ENCODE measurements around the gene ID3.
"Not testable (repeated sequence)": the region's sequence is repeated elsewhere in the genome, so short reads cannot be mapped to it uniquely, and the experiment has no call there.

Gene ID3

GRCh38 chr1:23588749-23589548 is 29.6 kb upstream of the ID3 start:
- no peak for DNase-seq

DNA sequence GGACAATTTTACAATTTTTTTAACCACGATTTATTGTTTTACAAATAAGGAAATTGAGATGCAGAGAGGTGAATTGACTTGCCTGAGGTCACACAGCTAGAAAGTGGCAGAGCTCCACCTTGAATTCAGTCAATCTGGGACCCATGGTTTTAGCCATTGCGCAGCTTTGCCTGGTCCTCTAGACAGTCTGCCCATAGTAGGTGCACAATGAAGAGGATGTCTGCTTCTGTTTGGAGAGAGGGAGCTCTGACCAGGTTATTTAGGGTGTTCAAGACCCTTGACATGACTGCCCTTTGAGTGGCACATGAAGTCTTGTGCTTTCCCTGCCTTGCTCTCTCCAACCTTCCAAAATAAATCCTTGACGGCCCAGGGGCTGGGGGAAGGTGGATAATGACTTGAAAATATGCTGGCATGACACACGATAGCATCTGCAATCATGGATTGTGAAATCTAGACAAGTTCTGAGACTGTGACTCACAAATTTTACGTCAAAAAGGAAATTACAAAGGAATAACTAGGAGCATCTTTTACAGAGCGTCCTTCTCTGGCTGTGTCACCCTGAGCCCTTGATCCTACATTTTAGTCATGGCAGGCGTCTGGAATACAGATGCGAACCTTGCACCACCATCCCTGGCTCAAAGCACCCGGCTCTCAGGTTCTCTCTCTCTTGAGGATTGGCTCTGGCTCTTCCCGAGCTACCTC is 26.2 kb upstream of the ID3 start:
- DNase-seq, result no peak

GRCh38 chr1:23583727-23584126 is 24.4 kb upstream of the ID3 start:
- not testable (repeated sequence) for DNase-seq

GRCh38 chr1:23582820-23583219 is 23.5 kb upstream of the ID3 start:
- DNase-seq, result no peak

DNA sequence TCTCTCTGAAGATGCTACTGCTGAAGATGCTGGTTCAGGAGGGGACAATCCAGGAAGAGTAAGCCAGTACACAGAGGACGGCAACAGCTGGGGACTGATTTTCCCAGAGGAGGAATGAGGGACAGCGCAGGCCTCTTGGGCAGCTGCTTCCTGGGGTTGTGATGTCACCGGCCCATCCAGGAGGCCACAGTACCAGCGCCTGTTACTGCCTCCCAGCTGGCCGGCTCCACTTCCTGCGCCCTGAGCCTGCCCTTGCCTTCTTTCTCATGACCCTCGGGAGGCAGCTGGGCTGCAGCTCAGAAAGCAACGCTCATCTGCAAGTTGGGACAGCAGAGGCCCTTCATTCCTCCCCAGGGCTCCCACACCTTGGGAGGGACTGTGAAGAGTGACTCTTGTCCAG is 21.9 kb upstream of the ID3 start:
- peak; percentile 82 to 95 for DNase-seq

DNA sequence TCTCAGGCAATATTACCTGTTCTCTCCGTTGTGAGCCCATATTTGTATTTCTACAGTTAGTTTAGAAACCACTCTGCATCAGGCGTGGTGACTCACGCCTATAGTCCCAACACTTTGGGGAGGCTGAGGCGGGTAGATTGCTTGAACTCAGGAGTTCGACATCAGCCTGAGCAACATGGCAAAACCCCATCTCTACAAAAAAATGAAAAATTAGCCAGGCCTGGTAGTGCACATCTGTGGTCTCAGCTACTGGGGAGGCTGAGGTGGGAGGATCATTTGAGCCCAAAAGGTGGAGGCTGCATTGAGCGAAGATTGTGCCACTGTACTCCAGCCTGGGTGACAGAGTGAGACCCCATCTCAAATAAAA is 19.7 kb upstream of the ID3 start:
- DNase-seq, result no peak

- DNase-seq, result no peak
Measured at GRCh38 chr1:23578311-23578996, 19.2 kb upstream of the ID3 start.

DNA sequence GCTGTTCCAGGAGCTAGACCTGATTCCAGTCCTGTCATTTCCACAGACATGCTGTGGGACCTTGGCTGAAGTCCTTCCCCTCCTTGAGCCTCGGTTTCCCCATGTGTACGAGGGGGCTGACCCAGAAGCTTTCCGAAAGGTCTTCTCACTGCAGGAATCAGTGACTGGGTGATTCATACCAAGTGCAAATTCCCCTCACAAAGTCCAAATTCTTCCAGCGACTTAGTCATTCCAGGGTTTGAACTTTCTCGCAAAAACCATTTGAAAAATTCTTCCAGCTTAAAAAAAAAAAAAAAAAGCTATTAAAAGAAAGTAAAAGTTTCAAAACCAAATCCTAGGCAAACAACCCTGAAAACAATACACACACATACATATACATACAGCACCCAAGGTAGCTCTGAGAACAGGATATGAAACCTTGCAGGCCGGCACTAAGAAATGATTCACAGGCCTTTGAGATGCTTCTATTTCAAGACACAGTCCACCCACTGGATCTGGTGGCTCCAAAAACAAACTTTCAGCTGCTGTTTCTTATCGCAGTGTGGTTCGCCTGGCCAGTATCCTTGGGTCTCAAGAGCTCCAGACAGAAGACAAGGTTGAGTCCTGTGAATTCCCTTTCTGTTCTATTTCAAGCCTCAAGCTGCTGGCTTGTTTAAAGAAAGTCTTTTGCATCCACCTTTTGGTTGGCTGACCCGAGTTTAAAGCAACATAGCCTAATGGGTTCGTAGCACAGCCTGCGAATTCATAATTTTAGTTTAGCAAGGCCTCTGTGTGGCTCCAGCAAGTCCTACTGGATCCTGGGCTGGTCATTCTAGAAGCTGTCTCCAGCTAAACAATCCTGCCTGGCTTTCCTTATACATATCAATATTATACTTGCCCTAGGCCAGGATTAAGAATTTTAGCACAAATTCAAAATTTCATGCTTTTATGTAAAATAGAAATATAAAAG is 18.0 kb upstream of the ID3 start:
- no peak for DNase-seq

- no peak for DNase-seq
Measured at GRCh38 chr1:23576338-23577055, 17.2 kb upstream of the ID3 start.

DNA sequence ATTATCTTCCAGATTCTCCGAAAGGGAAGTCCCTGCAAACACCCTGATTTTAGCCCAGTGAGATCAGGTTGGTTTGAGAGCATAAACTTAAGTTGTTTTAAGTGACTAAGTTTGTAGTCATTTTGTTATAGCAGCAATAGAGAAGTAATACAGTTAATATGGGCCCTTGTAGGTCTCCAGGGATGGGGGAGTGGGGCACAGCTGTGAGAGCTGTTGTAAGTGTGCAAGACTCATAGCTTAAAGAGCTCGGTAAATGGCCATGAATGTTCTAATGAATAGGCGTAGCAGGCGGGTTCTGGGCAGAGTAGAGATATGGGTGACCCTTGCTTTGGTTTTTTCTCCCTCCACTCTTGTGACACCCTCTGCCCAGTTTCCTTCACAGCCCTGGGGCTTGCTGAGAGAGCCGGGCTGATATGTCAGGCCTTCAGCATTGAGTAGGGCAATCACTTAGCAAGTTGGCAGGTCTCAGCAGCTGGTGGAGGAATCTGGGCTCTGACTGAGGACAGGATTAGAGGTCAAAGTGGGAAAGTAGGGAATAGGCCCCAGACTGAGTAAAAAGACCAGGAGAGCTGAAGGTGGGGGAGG is 16.0 kb upstream of the ID3 start:
- DNase-seq, result no peak

DNA sequence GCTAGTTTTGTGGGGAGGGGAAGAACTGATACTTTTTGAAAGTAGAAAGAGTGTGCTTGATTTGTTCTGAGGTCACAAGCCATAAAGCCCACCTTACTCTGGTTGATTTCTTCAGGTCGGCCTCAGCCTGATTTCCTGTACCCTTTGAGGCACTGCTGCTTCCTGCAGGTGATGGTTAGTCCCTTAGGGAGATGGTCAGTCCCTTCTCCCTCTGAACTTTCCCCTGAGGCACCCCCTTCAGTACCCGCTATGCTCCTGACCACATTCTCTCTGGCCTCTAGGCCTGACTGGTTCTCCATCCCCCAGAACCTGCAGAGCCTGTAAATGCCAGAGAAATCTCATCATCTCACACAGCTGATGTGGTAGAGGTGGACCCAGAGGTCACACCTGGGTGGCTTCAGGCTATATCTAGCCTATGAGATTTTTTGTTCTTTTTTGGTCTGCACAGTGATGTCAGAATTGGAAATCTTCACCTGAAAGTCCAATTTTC is 15.0 kb upstream of the ID3 start:
- DNase-seq, result no peak

GRCh38 chr1:23573574-23574182 is 14.4 kb upstream of the ID3 start:
- no peak for DNase-seq

DNA sequence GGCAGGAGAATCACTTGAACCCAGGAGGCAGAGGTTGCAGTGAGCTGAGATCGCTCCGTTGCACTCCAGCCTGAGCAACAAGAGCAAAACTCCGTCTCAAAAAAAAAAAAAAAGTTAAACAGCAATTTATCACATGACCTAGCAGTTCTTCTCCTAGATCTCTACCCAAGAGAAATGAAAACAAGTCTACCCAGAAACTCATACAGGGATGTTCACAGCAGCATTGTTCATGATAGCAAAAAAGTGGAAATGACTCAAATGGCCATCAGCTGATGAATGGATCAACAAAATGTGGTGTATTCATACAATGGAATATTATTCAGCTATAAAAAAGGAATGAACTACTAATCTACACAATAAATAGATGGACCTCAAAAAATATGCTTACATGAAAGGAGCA is 12.2 kb upstream of the ID3 start:
- no peak for DNase-seq

GRCh38 chr1:23570001-23570691 is 10.8 kb upstream of the ID3 start:
- DNase-seq, result no peak

- DNase-seq, result no peak
Measured at GRCh38 chr1:23568608-23569383, 9.5 kb upstream of the ID3 start.

GRCh38 chr1:23567996-23568607 is 8.8 kb upstream of the ID3 start:
- DNase-seq, result no peak

GRCh38 chr1:23567629-23567995 is 8.3 kb upstream of the ID3 start:
- no peak for DNase-seq

DNA sequence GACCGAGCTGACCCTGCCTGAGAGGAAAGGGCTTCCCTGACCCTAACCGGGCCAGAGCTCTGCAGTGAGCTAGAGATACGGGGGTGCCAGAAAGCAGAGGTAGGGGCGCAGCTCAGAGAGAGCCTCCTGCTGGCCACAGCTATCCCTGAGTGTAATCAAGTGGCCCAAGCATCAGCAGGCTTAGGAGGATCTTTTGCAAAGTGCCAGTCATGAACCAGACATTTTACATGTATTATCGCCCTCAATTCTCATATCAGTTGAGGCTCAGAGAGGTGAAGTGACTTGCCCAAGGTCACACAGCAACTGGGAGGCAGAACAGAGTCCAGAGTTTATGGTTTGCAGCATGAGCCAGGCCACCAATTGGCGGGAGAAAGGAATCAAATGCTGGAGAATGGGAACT is 7.0 kb upstream of the ID3 start:
- DNase-seq, result no peak

- DNase-seq, result no peak
Measured at GRCh38 chr1:23565776-23566175, 6.5 kb upstream of the ID3 start.

Measured in SHP77 (cell line).